ENCODE measurements around the gene DAPK2.
"Not testable (repeated sequence)": the region's sequence is repeated elsewhere in the genome, so short reads cannot be mapped to it uniquely, and the experiment has no call there.

The DAPK2 gene

DNA sequence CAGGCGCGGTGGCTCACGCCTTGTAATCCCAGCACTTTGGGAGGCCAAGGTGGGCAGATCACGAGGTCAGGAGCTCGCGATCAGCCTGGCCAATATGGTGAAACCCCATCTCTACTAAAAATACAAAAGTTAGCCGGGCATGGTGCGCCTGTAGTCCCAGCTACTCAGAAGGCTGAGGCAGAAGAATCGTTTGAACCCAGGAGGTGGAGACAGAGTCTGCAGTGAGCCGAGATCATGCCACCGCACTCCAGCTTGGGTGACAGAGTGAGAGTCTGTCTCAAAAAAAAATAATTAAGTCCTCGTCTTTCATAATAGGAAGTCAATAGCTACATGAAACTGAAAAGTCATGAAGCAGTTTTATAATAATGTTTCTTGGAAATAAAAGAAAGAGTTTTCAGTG, 7.4 kb upstream of the DAPK2 start:
- not testable (repeated sequence) for DNase-seq (ENCODE audit: low spot score)

GRCh38 chr15:64052925-64053491, 6.7 kb upstream of the DAPK2 start:
- no peak for DNase-seq (ENCODE audit: low spot score)

GRCh38 chr15:64051407-64052259, 5.3 kb upstream of the DAPK2 start:
- peak; percentile 28 for DNase-seq (ENCODE audit: low spot score)

GRCh38 chr15:64051093-64051402, 4.8 kb upstream of the DAPK2 start:
- no peak for DNase-seq (ENCODE audit: low spot score)

GRCh38 chr15:64050281-64051092, 4.2 kb upstream of the DAPK2 start:
- DNase-seq (ENCODE audit: low spot score), result peak; percentile 36

- DNase-seq (ENCODE audit: low spot score), result no peak
Measured at GRCh38 chr15:64048781-64049460, 2.6 kb upstream of the DAPK2 start.

- DNase-seq (ENCODE audit: low spot score), result peak; percentile 38
Measured at GRCh38 chr15:64045774-64046420, 388 bp downstream of the DAPK2 start.

- no peak for DNase-seq (ENCODE audit: low spot score)
Measured at GRCh38 chr15:64045101-64045435, 1.2 kb downstream of the DAPK2 start.

GRCh38 chr15:64044300-64045100, 1.8 kb downstream of the DAPK2 start:
- no peak for DNase-seq (ENCODE audit: low spot score)

DNA sequence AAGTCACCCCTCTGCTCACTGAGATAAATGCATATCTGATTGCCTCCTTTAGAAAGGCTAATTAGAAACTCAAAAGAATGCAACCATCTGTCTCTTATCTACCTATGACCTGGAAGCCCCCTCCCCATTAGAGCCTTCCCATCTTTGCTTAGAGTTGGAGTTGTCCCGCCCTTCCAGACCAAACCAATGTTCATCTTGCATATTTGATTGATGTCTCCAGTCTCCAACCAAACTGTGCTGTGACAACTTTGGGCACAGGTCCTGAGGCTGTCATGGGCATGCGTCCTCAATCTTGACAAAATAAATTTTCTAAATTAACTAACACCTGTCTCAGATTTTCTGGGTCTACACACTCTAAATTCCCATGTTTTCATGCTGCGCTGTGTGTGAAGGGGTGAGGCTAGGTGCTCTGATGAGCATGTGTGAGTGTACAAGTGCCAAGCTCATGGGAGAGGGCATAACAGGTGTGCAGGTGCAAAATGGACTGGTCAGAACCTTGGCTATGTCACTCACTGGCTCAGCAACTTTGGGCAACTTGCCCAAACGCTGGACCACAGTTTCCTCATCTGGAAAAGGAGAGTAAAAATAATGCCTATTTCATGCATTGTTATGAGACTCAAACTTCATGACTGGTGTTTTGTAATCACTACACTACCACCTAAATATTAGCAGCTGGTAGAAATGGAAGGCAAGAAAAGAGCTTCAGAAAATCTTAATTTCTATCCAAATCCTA, 7.2 kb downstream of the DAPK2 start:
- DNase-seq (ENCODE audit: low spot score), result no peak

GRCh38 chr15:64037966-64038365, 8.3 kb downstream of the DAPK2 start:
- no peak for DNase-seq (ENCODE audit: low spot score)

DNA sequence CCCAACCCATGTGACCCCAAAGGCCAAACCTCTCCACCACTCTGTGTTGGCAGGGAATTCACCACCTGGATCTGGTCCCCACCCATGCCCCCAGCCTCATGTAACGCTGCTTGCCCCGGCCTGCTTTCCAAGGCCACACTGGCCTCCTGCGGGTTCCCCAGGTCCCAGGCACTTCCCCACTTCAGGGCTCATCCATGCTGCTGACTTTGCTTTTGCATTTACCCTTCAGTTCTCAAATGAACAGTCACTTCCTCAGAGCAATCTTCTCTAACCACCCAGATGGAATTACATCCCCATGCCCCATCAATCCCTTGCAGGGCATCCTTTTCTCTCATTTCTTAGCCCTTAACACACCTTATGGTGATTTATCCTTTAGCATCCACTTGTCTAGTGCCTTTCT, 9.2 kb downstream of the DAPK2 start:
- no peak for DNase-seq (ENCODE audit: low spot score)

GRCh38 chr15:64035525-64035924, 10.8 kb downstream of the DAPK2 start:
- DNase-seq (ENCODE audit: low spot score), result no peak

GRCh38 chr15:64034519-64034918, 11.8 kb downstream of the DAPK2 start:
- DNase-seq (ENCODE audit: low spot score), result no peak

- DNase-seq (ENCODE audit: low spot score), result no peak
Measured at GRCh38 chr15:64032329-64032728, 14.0 kb downstream of the DAPK2 start.

- DNase-seq (ENCODE audit: low spot score), result no peak
Measured at GRCh38 chr15:64030123-64030522, 16.2 kb downstream of the DAPK2 start.

GRCh38 chr15:64029633-64030032, 16.7 kb downstream of the DAPK2 start:
- no peak for DNase-seq (ENCODE audit: low spot score)

- DNase-seq (ENCODE audit: low spot score), result no peak
Measured at GRCh38 chr15:64029110-64029509, 17.2 kb downstream of the DAPK2 start.

GRCh38 chr15:64026591-64026990, 19.7 kb downstream of the DAPK2 start:
- DNase-seq (ENCODE audit: low spot score), result no peak
